Ascending aorta (tissue), 2 donors: ENCODE results near the gene CEP85. TPM values are rescaled to one million over a fixed set of nuclear protein-coding genes. Genes with fewer than 3 reads are reported as not detected.

Experiments
- DNase-seq, 2 donors: peaks; one replicate each; pipeline ENCODE4 v3.0.0-alpha.2; 2019; ENCODE audit warnings: low spot score in 2 of 2
- H3K27ac ChIP-seq, 2 donors: fragments of 200-600 bp; sonication (generic); one replicate each; pipeline ENCODE4 v1.5.1; 2016 to 2017; ENCODE audit warnings: mild to moderate bottlenecking in 1 of 2
- H3K27me3 ChIP-seq: fragments of 200-600 bp; sonication (generic); one replicate; pipeline ENCODE4 v1.5.1; 2017
- H3K36me3 ChIP-seq, 2 donors: fragments of 200-600 bp; sonication (generic); one replicate each; pipeline ENCODE4 v1.5.1; 2016
- H3K4me1 ChIP-seq, 2 donors: fragments of 200-600 bp; sonication (generic); one replicate each; pipeline ENCODE4 v1.5.1; 2016 to 2017; ENCODE audit warnings: mild to moderate bottlenecking in 1 of 2
- H3K4me3 ChIP-seq, 2 donors: fragments of 200-600 bp; sonication (generic); one replicate each; pipeline ENCODE4 v1.5.1; 2016 to 2017; ENCODE audit warnings: mild to moderate bottlenecking in 1 of 2
- H3K9me3 ChIP-seq, 2 donors: fragments of 200-600 bp; sonication (generic); one replicate each; pipeline ENCODE4 v1.5.1; 2016
- CTCF ChIP-seq, 3 experiments: fragments of 200-600 bp in 2 of 3; fragments of 450-650 bp in 1 of 3; sonication (generic) in 2 of 3; IDR thresholded peaks; one replicate each; pipeline ENCODE4 v1.5.1; 2016 to 2019; ENCODE audit warnings: antibody characterized with exemption in 3 of 3, mild to moderate bottlenecking in 1 of 3, moderate library complexity in 1 of 3
- intact Hi-C: fragments of 100-400 bp; cut with DNase I; formaldehyde crosslinking; loops from one replicate; pipeline ENCODE4 v1.15.1; 2023
- total RNA-seq: library from RNA; depleted of rRNA; stranded (reverse); fragments of >200 nt; gene quantifications from one replicate; pipeline ENCODE4 v1.1.0, GENCODE V29; 2016

Gene CEP85
- total RNA-seq: 5.0 TPM

GRCh38 chr1:26233903-26234643 is at the start of gene CEP85:
CEP85 (plus strand) TSS chr1:26234200; CDS start chr1:26239784, 5,584 bp downstream.
- peak within 1 kb of the TSS; percentile 73 to 87 for H3K4me3 ChIP-seq
- intact Hi-C loops: loop anchor here (1.0 to 10.0 kb wide), 6 partner anchors 51 to 329 kb away; partner anchors contain the start of genes HMGN2, PDIK1L, STMN1 and ZNF593
- peak; percentile 63 to 81 (median 63) for TF ChIP-seq CTCF (IDR thresholded peaks at IDR 0.05)
- peak; percentile 83 to 98 for DNase-seq
- H3K27me3 ChIP-seq: no peaks in the 10 kb centered on the region
- H3K4me1 ChIP-seq: no peaks in the 10 kb centered on the region
- H3K27ac ChIP-seq: peak within 1 kb of the TSS; percentile 76 to 84
- H3K9me3 ChIP-seq: no peaks in the 10 kb centered on the region
- H3K36me3 ChIP-seq: no peaks in the 10 kb centered on the region

- H3K4me1 ChIP-seq: no peaks in the 10 kb centered on the region
- no peak for TF ChIP-seq CTCF (IDR thresholded peaks at IDR 0.05)
- no peak for DNase-seq
- H3K4me3 ChIP-seq: no peak overlapping the region
- no peaks in the 10 kb centered on the region for H3K9me3 ChIP-seq
- H3K36me3 ChIP-seq: peaks cover 0 to 2% of the 10 kb centered on the region in 2 donors
- H3K27ac ChIP-seq: no peak overlapping the region
- no peaks in the 10 kb centered on the region for H3K27me3 ChIP-seq
- intact Hi-C loops: no loop called here
These were observed 49.1 kb upstream of the CEP85 start for GRCh38 chr1:26184883-26185282.

- intact Hi-C loops: no loop called here
- no peaks in the 10 kb centered on the region for H3K9me3 ChIP-seq
- no peak for DNase-seq
These were observed 46.1 kb upstream of the CEP85 start for GRCh38 chr1:26187882-26188281.

GRCh38 chr1:26188477-26188876 is 45.5 kb upstream of the CEP85 start:
- Histone ChIP-seq H3K27ac (no peak overlapping the region), H3K4me3 (no peak overlapping the region), H3K9me3 (no peaks in the 10 kb centered on the region), H3K36me3 (peaks cover 0 to 2% of the 10 kb centered on the region in 2 donors), H3K4me1 (no peaks in the 10 kb centered on the region), H3K27me3 (no peaks in the 10 kb centered on the region)
- no peak for DNase-seq
- intact Hi-C loops: no loop called here
- TF ChIP-seq CTCF (IDR thresholded peaks at IDR 0.05): no peak

More at GRCh38 chr1:26187882-26188281, 46.1 kb upstream of the CEP85 start:
- no peaks in the 10 kb centered on the region for H3K4me1 ChIP-seq
- H3K27me3 ChIP-seq: no peaks in the 10 kb centered on the region
- H3K4me3 ChIP-seq: no peak overlapping the region
- no peak overlapping the region for H3K27ac ChIP-seq
- no peak for TF ChIP-seq CTCF (IDR thresholded peaks at IDR 0.05)
- peaks cover 0 to 2% of the 10 kb centered on the region in 2 donors for H3K36me3 ChIP-seq

GRCh38 chr1:26189331-26189730 is 44.7 kb upstream of the CEP85 start:
- peaks cover 0 to 2% of the 10 kb centered on the region in 2 donors for H3K36me3 ChIP-seq
- TF ChIP-seq CTCF (IDR thresholded peaks at IDR 0.05): no peak
- intact Hi-C loops: no loop called here

More at GRCh38 chr1:26189331-26189730, 44.7 kb upstream of the CEP85 start:
- Histone ChIP-seq H3K9me3 (no peaks in the 10 kb centered on the region), H3K4me1 (no peaks in the 10 kb centered on the region), H3K4me3 (no peak overlapping the region), H3K27ac (no peak overlapping the region), H3K27me3 (no peaks in the 10 kb centered on the region)
- no peak for DNase-seq
